GM23338 (cell line): ENCODE measurements around the gene CHCHD6. TPM values are rescaled to one million over a fixed set of nuclear protein-coding genes. Genes with fewer than 3 reads are reported as not detected.

Experiments used
- ATAC-seq: fragments of 200-7000 bp; cut with Tn5 transposase; 3 replicates; pipeline ENCODE4 v1.9.1; 2020
- DNase-seq: peaks from one replicate; pipeline ENCODE4 v3.0.0-alpha.2; 2015; ENCODE audit warnings: low spot score
- H2AFZ ChIP-seq: fragments of 200-600 bp; sonication (generic); 2 replicates; pipeline ENCODE4 v1.8.0; 2016; ENCODE audit warnings: antibody characterized with exemption, mild to moderate bottlenecking, moderate library complexity
- H3F3A ChIP-seq: fragments of 200-600 bp; sonication (generic); replicated peaks from 2 replicates; pipeline ENCODE4 v1.8.0; 2017; ENCODE audit warnings: antibody characterized with exemption, mixed run types, low read depth
- H3K27ac ChIP-seq: fragments of 200-600 bp; sonication (generic); 2 replicates; pipeline ENCODE4 v1.6.1; 2016; ENCODE audit warnings: low read depth
- H3K27me3 ChIP-seq: fragments of 200-600 bp; sonication (generic); 2 replicates; pipeline ENCODE4 v1.8.0; 2016; ENCODE audit warnings: mild to moderate bottlenecking, mixed run types, moderate library complexity; ENCODE audit not compliant: insufficient read depth
- H3K36me3 ChIP-seq: fragments of 200-600 bp; sonication (generic); 2 replicates; pipeline ENCODE4 v1.8.0; 2016; ENCODE audit warnings: mild to moderate bottlenecking; ENCODE audit not compliant: insufficient read depth
- H3K4me1 ChIP-seq: fragments of 200-600 bp; sonication (generic); 2 replicates; pipeline ENCODE4 v1.8.0; 2016; ENCODE audit warnings: mild to moderate bottlenecking, moderate library complexity; ENCODE audit not compliant: insufficient read depth
- H3K4me2 ChIP-seq: fragments of 200-600 bp; sonication (generic); 2 replicates; pipeline ENCODE4 v1.7.1; 2017; ENCODE audit warnings: mixed run types
- H3K4me3 ChIP-seq: fragments of 200-600 bp; sonication (generic); 2 replicates; pipeline ENCODE4 v1.6.1; 2016; ENCODE audit warnings: mixed run types
- H3K79me2 ChIP-seq: fragments of 200-600 bp; sonication (generic); replicated peaks from 2 replicates; pipeline ENCODE4 v1.8.0; 2017; ENCODE audit warnings: mild to moderate bottlenecking; ENCODE audit not compliant: insufficient read depth
- H3K9me2 ChIP-seq: fragments of 200-600 bp; sonication (generic); 2 replicates; pipeline ENCODE4 v1.8.0; 2017; ENCODE audit not compliant: insufficient read depth
- H4K20me1 ChIP-seq: fragments of 200-600 bp; sonication (generic); replicated peaks from 2 replicates; pipeline ENCODE4 v1.8.0; 2017; ENCODE audit warnings: mild to moderate bottlenecking; ENCODE audit not compliant: insufficient read depth
- H3K27ac Mint-ChIP-seq: 2 replicates; pipeline ENCODE4 v1.8.0; 2020; ENCODE audit warnings: inconsistent platforms, mild to moderate bottlenecking, moderate library complexity, mixed read lengths
- H3K27me3 Mint-ChIP-seq: 3 replicates; pipeline ENCODE4 v1.8.0; 2022; ENCODE audit warnings: low read depth, mild to moderate bottlenecking, moderate library complexity, mixed read lengths, inconsistent platforms; ENCODE audit not compliant: insufficient read depth, poor library complexity
- H3K36me3 Mint-ChIP-seq: 3 replicates; pipeline ENCODE4 v1.8.0; 2021; ENCODE audit warnings: low read depth, mild to moderate bottlenecking, inconsistent platforms, moderate library complexity, mixed read lengths
- H3K4me1 Mint-ChIP-seq: 3 replicates; pipeline ENCODE4 v1.8.0; 2020; ENCODE audit warnings: mild to moderate bottlenecking, inconsistent platforms, mixed read lengths
- H3K4me3 Mint-ChIP-seq: 3 replicates; pipeline ENCODE4 v1.8.0; 2021; ENCODE audit warnings: moderate library complexity, mild to moderate bottlenecking, inconsistent platforms, mixed read lengths
- H3K9me3 Mint-ChIP-seq: 3 replicates; pipeline ENCODE4 v1.8.0; 2020; ENCODE audit warnings: moderate library complexity, mild to moderate bottlenecking, inconsistent platforms, mixed read lengths
- CREB1 ChIP-seq: fragments of 250-450 bp; sonication (Bioruptor Pico); IDR thresholded peaks from 2 replicates; pipeline ENCODE4 v1.5.0; 2020; ENCODE audit warnings: low read depth, mild to moderate bottlenecking, moderate library complexity
- EZH2phosphoT487 ChIP-seq: fragments of 200-600 bp; sonication (generic); IDR thresholded peaks from one replicate; pipeline ENCODE4 v1.8.1; 2018; ENCODE audit warnings: antibody characterized with exemption; ENCODE audit not compliant: unreplicated experiment
- JUNB ChIP-seq: IDR thresholded peaks from one replicate; pipeline ENCODE4 v1.6.1; 2016; ENCODE audit warnings: antibody characterized with exemption; ENCODE audit not compliant: unreplicated experiment
- NANOG ChIP-seq: IDR thresholded peaks from 2 replicates; pipeline ENCODE4 v1.6.1; 2016; ENCODE audit warnings: antibody characterized with exemption, borderline replicate concordance
- POLR2AphosphoS5 ChIP-seq: IDR thresholded peaks from 2 replicates; pipeline ENCODE4 v1.6.1; 2016; ENCODE audit warnings: antibody characterized with exemption, low read depth
- ZNF114 ChIP-seq: fragments of 250-450 bp; sonication (Bioruptor Pico); IDR thresholded peaks from 2 replicates; pipeline ENCODE4 v1.5.0; 2020; ENCODE audit warnings: mild to moderate bottlenecking, moderate library complexity
- ZNF331 ChIP-seq: fragments of 250-450 bp; sonication (Bioruptor Pico); IDR thresholded peaks from 2 replicates; pipeline ENCODE4 v1.5.0; 2020; ENCODE audit warnings: low read depth, mild to moderate bottlenecking, moderate library complexity
- polyA plus RNA-seq: library from polyadenylated mRNA; unstranded; fragments of >200 nt; fragmentation: Nextera tagmentation; extraction: Ambion mirVana; gene quantifications from 2 replicates; pipeline ENCODE4 v1.2.1, GENCODE V29; 2016
- total RNA-seq: library from RNA; depleted of rRNA; stranded (reverse); fragments of >200 nt; shearing (Covaris generic); gene quantifications from 2 replicates; pipeline ENCODE4 v1.2.3, GENCODE V29; 2014
- TF ChIP-seq, protein P1 (sequence below): fragments of 250-450 bp; sonication (Bioruptor Pico); IDR thresholded peaks from 2 replicates; pipeline ENCODE4 v1.5.0; 2020; ENCODE audit warnings: mild to moderate bottlenecking, moderate library complexity
- TF ChIP-seq, protein P2 (sequence below): IDR thresholded peaks from one replicate; pipeline ENCODE4 v1.6.1; 2018; ENCODE audit warnings: antibody characterized with exemption; ENCODE audit not compliant: unreplicated experiment

The CHCHD6 gene
- total and polyA plus RNA-seq, 2 experiments from 2014 or later = 28.8 to 43.0 TPM

DNA sequence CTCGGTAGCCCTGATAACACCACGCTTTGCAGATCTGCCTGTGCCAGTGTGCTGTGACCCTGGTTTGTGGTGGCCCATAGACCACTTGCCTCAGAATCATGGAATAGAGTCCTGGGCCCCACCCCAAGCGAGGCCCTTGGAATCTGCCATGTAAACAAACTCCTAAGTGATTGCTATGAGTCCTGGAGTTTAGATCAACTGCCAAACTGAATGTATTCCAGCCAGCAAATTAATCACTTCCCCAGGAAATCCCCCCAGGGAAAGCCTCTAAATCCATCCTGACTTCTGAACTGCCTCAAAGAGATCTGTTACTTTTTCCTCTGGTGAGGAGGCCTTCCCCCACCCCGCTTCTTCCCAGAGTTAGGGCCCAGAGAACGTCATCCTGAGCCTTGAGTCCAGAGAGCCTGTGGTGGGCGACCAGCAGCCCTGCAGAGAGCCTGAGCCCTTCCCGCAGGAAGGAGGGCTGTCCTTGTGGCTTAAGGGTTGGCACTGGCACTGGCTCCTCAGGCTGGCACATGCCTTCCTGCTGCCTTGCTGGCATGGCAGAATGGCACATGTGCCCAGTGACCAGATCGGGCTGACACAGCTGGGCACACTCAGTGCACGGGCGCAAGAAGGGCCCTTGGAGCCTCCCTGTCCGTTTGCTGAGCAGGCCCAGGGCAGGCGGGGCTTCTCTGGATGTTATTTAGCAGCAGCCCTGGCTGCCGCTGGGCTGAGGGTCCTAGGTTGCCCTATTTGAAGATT is 228.3 kb downstream of the CHCHD6 start (continued):
- TF ChIP-seq, protein P1, sequence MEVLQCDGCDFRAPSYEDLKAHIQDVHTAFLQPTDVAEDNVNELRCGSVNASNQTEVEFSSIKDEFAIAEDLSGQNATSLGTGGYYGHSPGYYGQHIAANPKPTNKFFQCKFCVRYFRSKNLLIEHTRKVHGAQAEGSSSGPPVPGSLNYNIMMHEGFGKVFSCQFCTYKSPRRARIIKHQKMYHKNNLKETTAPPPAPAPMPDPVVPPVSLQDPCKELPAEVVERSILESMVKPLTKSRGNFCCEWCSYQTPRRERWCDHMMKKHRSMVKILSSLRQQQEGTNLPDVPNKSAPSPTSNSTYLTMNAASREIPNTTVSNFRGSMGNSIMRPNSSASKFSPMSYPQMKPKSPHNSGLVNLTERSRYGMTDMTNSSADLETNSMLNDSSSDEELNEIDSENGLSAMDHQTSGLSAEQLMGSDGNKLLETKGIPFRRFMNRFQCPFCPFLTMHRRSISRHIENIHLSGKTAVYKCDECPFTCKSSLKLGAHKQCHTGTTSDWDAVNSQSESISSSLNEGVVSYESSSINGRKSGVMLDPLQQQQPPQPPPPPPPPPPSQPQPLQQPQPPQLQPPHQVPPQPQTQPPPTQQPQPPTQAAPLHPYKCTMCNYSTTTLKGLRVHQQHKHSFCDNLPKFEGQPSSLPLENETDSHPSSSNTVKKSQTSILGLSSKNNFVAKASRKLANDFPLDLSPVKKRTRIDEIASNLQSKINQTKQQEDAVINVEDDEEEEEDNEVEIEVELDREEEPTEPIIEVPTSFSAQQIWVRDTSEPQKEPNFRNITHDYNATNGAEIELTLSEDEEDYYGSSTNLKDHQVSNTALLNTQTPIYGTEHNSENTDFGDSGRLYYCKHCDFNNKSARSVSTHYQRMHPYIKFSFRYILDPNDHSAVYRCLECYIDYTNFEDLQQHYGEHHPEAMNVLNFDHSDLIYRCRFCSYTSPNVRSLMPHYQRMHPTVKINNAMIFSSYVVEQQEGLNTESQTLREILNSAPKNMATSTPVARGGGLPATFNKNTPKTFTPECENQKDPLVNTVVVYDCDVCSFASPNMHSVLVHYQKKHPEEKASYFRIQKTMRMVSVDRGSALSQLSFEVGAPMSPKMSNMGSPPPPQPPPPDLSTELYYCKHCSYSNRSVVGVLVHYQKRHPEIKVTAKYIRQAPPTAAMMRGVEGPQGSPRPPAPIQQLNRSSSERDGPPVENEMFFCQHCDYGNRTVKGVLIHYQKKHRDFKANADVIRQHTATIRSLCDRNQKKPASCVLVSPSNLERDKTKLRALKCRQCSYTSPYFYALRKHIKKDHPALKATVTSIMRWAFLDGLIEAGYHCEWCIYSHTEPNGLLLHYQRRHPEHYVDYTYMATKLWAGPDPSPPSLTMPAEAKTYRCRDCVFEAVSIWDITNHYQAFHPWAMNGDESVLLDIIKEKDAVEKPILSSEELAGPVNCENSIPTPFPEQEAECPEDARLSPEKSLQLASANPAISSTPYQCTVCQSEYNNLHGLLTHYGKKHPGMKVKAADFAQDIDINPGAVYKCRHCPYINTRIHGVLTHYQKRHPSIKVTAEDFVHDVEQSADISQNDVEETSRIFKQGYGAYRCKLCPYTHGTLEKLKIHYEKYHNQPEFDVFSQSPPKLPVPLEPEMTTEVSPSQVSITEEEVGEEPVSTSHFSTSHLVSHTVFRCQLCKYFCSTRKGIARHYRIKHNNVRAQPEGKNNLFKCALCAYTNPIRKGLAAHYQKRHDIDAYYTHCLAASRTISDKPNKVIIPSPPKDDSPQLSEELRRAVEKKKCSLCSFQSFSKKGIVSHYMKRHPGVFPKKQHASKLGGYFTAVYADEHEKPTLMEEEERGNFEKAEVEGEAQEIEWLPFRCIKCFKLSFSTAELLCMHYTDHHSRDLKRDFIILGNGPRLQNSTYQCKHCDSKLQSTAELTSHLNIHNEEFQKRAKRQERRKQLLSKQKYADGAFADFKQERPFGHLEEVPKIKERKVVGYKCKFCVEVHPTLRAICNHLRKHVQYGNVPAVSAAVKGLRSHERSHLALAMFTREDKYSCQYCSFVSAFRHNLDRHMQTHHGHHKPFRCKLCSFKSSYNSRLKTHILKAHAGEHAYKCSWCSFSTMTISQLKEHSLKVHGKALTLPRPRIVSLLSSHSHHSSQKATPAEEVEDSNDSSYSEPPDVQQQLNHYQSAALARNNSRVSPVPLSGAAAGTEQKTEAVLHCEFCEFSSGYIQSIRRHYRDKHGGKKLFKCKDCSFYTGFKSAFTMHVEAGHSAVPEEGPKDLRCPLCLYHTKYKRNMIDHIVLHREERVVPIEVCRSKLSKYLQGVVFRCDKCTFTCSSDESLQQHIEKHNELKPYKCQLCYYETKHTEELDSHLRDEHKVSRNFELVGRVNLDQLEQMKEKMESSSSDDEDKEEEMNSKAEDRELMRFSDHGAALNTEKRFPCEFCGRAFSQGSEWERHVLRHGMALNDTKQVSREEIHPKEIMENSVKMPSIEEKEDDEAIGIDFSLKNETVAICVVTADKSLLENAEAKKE (CRISPR knock-in tag) = no peak
- TF ChIP-seq CREB1 (CRISPR knock-in tag) (no peak), ZNF114 (CRISPR knock-in tag) (no peak), POLR2AphosphoS5 (no peak)

GRCh38 chr3:126934031-126934531 is 230.0 kb downstream of the CHCHD6 start:
- Histone ChIP-seq H3K9me2 (no peaks in the 10 kb centered on the region), H3F3A (no peaks in the 10 kb centered on the region), H4K20me1 (no peaks in the 10 kb centered on the region), H3K79me2 (no peaks in the 10 kb centered on the region), H3K27ac (no peak overlapping the region), H3K4me1 (no peaks in the 10 kb centered on the region), H2AFZ (no peak overlapping the region), H3K4me3 (no peak overlapping the region), H3K27me3 (no peaks in the 10 kb centered on the region), H3K36me3 (no peaks in the 10 kb centered on the region), H3K4me2 (no peak overlapping the region)
- Mint-ChIP-seq H3K27ac (no peak overlapping the region), H3K4me3 (no peak overlapping the region), H3K27me3 (peaks cover 3% of the 10 kb centered on the region), H3K9me3 (no peaks in the 10 kb centered on the region), H3K36me3 (no peaks in the 10 kb centered on the region), H3K4me1 (peaks cover 9% of the 10 kb centered on the region; the same call in 2 of the 3 replicates)
- no peak for ATAC-seq
- no peak for DNase-seq
- TF ChIP-seq CREB1 (CRISPR knock-in tag) = no peak
- TF ChIP-seq EZH2phosphoT487 = no peak
- no peak for TF ChIP-seq ZNF114 (CRISPR knock-in tag)
- no peak for TF ChIP-seq ZNF331 (CRISPR knock-in tag)
- TF ChIP-seq, protein P2, sequence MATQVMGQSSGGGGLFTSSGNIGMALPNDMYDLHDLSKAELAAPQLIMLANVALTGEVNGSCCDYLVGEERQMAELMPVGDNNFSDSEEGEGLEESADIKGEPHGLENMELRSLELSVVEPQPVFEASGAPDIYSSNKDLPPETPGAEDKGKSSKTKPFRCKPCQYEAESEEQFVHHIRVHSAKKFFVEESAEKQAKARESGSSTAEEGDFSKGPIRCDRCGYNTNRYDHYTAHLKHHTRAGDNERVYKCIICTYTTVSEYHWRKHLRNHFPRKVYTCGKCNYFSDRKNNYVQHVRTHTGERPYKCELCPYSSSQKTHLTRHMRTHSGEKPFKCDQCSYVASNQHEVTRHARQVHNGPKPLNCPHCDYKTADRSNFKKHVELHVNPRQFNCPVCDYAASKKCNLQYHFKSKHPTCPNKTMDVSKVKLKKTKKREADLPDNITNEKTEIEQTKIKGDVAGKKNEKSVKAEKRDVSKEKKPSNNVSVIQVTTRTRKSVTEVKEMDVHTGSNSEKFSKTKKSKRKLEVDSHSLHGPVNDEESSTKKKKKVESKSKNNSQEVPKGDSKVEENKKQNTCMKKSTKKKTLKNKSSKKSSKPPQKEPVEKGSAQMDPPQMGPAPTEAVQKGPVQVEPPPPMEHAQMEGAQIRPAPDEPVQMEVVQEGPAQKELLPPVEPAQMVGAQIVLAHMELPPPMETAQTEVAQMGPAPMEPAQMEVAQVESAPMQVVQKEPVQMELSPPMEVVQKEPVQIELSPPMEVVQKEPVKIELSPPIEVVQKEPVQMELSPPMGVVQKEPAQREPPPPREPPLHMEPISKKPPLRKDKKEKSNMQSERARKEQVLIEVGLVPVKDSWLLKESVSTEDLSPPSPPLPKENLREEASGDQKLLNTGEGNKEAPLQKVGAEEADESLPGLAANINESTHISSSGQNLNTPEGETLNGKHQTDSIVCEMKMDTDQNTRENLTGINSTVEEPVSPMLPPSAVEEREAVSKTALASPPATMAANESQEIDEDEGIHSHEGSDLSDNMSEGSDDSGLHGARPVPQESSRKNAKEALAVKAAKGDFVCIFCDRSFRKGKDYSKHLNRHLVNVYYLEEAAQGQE = no peak
- TF ChIP-seq NANOG = no peak
- no peak for TF ChIP-seq JUNB
